IMR-90 (cell line): ENCODE measurements around the gene NUDT1.

Source experiments
- MAFK ChIP-seq: IDR thresholded peaks from 2 replicates; pipeline ENCODE4 v1.6.1; 2012; ENCODE audit warnings: low read depth, low read length, improper control_type of control experiment
- MAZ ChIP-seq: IDR thresholded peaks from 2 replicates; pipeline ENCODE4 v1.6.1; 2012; ENCODE audit warnings: low read depth, mild to moderate bottlenecking, low read length, improper control_type of control experiment, moderate library complexity, borderline replicate concordance

- TF ChIP-seq MAFK (no peak), MAZ (no peak)
Measured at GRCh38 chr7:2219136-2219535, 22.9 kb upstream of the NUDT1 start.
